Activated gamma-delta T cell treated with Interleukin-2 at 50 U/mL for 16 hours (primary cell): ENCODE measurements around the gene NOSIP.
"Not testable (repeated sequence)": the region's sequence is repeated elsewhere in the genome, so short reads cannot be mapped to it uniquely, and the experiment has no call there.

Experiments
- DNase-seq: peaks from one replicate; pipeline ENCODE4 v3.0.0-alpha.2; 2020

NOSIP gene, protein sequence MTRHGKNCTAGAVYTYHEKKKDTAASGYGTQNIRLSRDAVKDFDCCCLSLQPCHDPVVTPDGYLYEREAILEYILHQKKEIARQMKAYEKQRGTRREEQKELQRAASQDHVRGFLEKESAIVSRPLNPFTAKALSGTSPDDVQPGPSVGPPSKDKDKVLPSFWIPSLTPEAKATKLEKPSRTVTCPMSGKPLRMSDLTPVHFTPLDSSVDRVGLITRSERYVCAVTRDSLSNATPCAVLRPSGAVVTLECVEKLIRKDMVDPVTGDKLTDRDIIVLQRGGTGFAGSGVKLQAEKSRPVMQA

DNA sequence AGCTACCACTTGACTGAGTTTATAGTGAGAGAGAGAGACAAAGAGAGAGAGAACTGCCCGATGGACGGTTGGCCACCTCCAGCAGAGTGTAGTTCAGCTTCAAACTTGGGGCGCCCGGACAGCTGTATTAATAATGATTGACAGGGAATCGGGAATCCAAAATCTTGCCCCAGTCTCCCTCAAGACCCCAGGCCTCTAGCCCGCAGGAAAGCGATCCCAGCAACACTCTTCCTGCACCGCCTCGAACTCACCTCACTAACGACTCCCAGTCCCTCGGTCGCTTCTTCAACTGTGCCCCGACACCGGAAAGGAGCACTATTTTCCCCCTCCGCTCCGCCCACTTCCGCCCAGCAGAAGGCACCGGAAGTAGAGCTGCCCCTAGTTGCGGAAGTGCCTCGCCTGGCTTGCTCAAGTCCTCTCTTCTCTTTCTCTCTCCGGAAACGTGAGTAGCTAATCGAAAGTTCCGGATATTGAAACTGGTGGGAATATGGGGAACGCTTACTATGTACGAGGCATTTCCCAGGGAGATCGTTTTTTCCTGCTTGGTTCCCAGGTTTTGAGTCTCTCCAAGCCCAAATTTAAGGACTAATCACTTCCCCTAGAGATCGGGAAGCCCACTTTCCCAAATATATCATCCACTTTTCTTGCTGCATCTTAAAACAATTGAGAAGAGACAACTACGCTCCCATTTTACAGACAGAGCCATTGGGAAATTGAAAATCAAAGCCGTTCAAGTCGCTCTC, at the start of gene NOSIP:
NOSIP (minus strand) TSS at position 293 of the 743 bp plus-strand sequence. CDS start 19,865 bp downstream, outside the sequence.
- peak; percentile 97 for DNase-seq

- DNase-seq, result no peak
Measured at GRCh38 chr19:49629659-49630058, 49.3 kb upstream of the NOSIP start.

DNA sequence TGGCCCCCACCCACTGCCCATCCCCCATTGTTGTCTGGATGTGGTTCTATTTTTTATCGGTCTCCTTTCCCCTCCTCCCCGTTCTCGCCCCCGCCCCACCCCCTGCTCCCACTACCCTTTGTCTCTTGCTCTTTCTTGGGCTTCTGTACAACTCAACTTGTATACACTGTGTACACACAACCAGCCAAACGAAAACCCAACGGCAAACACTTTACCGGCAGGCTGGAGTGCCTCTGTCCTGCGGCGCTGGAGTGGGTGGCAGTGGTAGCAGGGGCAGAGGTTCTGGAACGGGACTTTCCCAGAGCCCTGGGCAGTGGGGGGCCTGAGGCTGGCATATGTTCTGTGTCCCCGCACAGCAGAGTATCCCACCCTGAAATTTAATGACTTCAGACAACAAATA, 45.9 kb upstream of the NOSIP start:
- no peak for DNase-seq

- no peak for DNase-seq
Measured at GRCh38 chr19:49624967-49625910, 44.9 kb upstream of the NOSIP start.

- not testable (repeated sequence) for DNase-seq
Measured at GRCh38 chr19:49617860-49618259, 37.5 kb upstream of the NOSIP start.

DNA sequence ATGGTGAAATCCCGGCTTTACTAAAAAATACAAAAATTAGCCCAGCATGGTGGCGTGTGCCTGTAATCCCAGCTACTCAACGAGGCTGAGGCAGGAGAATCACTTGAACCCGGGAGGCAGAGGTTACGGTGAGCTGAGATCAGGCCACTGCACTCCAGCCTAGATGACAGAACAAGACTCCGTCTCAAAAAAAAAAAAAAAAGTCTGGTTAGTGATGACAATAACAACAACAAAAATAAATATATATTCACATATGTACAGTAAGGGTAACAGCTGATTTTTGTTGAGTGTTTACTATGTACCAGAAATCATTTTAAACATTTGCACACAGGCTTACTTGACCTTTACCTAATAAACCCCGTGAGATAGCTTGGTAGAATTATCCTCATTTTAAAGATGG, 36.6 kb upstream of the NOSIP start:
- DNase-seq, result no peak

DNA sequence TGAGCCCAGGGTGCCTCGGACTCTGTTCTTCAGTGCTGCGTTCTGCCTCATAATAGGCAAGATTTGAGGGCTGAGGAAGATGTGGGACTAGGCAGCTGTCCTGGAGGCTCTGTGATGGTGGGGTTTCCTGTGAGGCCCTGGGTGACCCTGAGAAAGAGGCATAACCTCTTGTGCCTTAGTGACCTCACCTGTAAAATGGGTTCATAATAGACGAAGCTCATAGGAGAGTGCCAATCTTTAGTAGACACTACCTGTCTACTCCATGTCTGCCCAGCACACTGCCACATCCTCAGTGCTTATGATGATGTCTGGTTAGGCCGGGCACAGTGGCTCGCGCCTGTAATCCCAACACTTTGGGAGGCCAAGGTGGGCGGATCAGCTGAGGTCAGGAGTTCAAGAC, 36.2 kb upstream of the NOSIP start:
- no peak for DNase-seq

DNA sequence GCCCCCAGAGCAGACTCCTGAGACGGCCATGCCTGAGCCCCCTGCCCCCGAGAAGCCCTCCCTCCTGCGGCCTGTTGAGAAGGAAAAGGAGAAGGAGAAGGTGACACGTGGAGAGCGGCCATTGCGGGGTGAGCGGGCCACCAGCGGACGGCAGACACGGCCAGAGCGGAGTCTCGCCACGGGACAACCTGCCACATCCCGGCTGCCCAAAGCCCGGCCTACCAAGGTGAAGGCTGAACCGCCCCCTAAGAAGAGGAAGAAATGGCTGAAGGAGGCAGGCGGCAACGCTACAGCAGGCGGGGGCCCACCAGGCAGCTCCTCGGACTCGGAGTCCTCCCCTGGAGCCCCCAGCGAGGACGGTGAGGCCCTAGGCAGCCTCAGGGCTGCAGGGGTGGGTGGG, 35.5 kb upstream of the NOSIP start:
- DNase-seq, result no peak

GRCh38 chr19:49614096-49614833, 33.9 kb upstream of the NOSIP start:
- DNase-seq, result no peak

DNA sequence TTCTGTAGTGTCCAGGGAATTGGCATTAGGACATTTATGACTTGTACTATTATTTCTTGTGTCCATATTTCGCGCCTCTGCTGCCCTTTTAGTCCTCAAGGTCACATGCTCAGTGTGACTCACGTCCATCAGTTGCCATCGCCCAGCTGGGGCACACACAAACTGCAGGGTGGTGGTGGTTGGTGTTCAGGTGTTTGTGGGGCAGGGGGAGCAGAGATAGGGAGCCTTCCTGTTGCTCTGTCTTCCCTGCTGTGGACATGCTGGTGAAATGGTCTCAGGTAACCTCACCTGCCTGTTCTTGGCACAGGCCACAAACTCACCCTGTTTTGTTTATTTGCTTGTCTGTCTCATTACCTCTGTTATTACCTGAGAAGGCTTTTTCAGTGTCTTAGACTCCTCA, 33.0 kb upstream of the NOSIP start:
- no peak for DNase-seq

DNA sequence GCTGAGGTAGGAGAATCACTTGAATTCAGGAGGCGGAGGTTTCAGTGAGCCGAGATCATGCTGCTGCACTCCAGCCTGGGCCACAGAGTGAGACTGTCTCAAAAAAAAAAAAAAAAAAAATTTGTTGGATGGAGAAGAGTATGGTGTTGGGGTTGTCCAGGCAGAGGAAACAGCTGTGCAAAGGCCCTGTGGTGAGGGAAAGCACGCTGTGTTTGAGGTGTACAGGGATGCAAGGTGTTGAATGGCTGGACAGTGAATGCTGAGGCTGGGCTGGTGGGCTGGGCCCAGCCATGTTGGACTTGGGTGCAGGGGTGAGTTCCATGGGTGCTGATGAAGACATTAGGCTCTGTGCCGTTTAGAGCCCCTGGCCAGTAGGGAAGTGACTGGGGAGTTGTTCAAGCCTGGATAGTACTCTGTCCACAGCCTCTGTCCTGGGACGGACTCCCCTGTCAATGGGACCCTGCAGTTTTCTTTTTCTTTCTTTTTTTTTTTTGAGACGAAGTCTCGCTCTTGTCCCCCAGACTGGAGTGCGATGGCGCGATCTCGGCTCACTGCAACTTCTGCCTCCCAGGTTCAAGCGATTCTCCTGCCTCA, 29.2 kb upstream of the NOSIP start:
- DNase-seq, result no peak

DNA sequence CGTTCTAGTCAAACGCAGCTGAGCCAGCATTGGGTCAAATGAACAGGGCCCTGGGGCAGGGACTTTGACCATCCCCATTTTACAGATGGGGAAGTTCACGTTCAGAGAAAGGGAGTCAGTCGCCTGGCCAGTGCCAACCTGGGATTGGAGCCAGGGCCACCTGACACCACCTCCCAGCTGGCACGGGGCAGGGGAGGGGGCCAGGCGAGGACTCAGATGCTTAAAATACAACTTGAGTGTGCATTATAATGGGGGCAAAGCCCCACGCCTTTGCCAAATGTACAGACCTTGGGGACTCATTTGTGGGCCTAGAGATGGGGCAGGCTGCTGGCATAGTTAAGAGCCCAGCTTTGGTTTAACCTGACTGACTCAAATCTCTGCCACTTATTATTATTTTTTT, 25.2 kb upstream of the NOSIP start:
- no peak for DNase-seq

DNA sequence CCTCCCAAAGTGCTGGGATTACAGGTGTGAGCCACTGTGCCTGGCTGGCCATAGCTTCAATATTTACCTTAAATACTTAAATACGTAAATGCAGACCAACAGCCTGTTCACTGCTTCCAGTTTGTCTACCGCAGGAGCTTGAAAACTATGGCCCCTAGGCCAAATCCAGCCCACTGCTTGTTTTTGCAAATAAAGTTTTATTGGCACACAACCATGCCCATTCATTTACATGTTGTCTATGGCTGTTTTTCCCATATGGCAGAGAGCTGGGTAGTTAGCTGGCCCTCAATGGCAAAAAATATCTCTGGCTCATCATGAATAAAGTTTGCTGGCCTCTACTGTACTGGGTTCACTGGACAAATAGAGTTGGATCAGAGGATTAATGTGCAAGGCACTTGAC, 22.4 kb upstream of the NOSIP start:
- DNase-seq, result no peak

- DNase-seq, result no peak
Measured at GRCh38 chr19:49601482-49602038, 21.2 kb upstream of the NOSIP start.

DNA sequence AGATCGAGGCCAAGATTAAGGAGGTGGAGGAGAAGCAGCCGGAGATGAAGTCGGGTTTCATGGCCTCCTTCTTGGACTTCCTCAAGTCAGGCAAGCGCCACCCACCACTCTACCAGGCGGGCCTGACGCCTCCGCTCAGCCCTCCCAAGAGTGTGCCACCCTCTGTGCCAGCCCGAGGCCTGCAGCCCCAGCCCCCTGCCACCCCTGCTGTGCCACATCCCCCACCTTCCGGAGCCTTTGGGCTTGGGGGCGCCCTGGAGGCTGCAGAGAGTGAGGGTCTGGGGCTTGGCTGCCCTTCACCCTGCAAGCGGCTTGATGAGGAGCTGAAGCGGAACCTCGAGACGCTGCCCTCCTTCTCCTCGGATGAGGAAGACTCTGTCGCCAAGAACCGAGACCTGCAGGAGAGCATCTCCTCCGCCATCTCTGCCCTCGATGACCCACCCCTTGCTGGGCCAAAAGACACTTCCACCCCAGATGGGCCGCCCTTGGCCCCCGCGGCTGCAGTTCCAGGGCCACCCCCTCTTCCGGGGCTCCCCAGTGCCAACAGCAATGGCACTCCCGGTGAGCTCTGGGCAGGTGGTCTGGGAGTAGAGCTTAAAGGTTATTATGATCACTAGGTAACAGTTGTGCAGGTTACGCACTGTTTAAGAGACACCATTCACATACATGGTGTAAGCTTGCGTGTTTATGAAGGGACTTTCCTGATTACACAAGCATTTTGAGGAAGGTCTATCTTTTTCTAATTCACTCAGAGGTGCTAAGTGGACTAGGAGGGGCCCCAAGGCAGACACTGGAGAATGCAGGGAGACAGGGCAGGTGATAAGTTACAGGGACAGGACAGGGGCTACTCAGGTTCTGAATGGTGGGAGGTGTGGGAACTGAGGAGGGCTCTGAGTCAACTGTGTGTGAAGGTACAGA, 19.3 kb upstream of the NOSIP start:
- no peak for DNase-seq

- no peak for DNase-seq
Measured at GRCh38 chr19:49597703-49597974, 17.3 kb upstream of the NOSIP start.

GRCh38 chr19:49596954-49597702, 16.8 kb upstream of the NOSIP start:
- DNase-seq, result no peak

GRCh38 chr19:49596407-49596806, 16.1 kb upstream of the NOSIP start:
- no peak for DNase-seq

DNA sequence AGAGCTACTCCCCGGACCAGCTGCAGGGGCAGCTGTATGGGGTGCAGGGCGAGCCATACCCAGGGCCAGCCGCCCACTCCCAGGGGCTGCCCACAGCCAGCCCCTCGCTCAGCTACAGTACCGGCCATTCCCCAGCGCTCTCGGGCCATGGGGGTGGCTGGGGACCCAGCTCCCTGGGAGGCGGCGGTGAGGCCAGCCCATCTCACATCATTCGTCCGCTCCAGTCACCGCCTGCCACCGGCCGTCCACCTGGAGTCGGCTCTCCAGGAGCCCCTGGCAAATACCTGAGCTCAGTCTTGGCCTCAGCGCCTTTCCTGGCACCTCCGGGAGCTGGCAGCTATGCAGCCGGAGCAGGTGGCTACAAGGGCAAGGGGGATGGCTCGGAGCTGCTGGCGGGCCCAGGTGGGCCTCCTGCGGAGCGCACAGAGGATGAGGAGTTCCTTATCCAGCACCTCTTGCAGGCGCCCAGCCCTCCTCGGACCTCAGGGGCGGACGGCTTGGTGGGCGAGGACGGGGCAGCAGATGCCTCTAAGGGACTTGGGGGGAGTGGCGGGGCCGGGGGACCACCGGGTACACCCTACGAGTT, 15.6 kb upstream of the NOSIP start:
- DNase-seq, result no peak
